Articular chondrocyte of knee joint (primary cell): ENCODE data around the gene TXLNA. TPM values are rescaled to one million over a fixed set of nuclear protein-coding genes. Genes with fewer than 3 reads are reported as not detected.

ENCODE experiments used
- total RNA-seq: library from RNA; depleted of rRNA; stranded (reverse); fragments of >200 nt; gene quantifications from 2 replicates; pipeline ENCODE4 v1.2.3, GENCODE V29; 2012

TXLNA gene
- 126 and 129 TPM in 2 replicates for total RNA-seq

GRCh38 chr1:32179443-32180185, at the start of gene TXLNA:
Gene TXLNA (plus strand): TSS chr1:32179675. CDS start chr1:32180346, 671 bp downstream.

GRCh38 chr1:32200226-32201010, 20.9 kb downstream of the TXLNA start, which contains the start of gene CCDC28B:
Gene CCDC28B (plus strand): TSS chr1:32200595. CDS start chr1:32201936, 1,341 bp downstream.

GRCh38 chr1:32205401-32206370, 26.2 kb downstream of the TXLNA start, which contains the start of gene IQCC:
Gene IQCC (plus strand): TSS chr1:32205671. CDS start chr1:32205682, 11 bp downstream.

GRCh38 chr1:32208891-32209328, 29.4 kb downstream of the TXLNA start, which contains the start of gene DCDC2B:
Gene DCDC2B (plus strand): TSS chr1:32209089. CDS start chr1:32209094, 5 bp downstream.

GRCh38 chr1:32221980-32222755, 42.7 kb downstream of the TXLNA start, which contains the start of the genes EIF3I and TMEM234:
Gene EIF3I (plus strand): TSS chr1:32222407. CDS start chr1:32222442, 35 bp downstream.
Gene TMEM234 (minus strand): TSS chr1:32222353. CDS start chr1:32222322, 31 bp downstream.

GRCh38 chr1:32246888-32247273, 67.4 kb downstream of the TXLNA start, which contains the start of gene FAM167B:
Gene FAM167B (plus strand): TSS chr1:32247222. CDS start chr1:32247422, 200 bp downstream.

Other genes starting within 250 kb of the TXLNA start
- 967 and 989 TPM in 2 replicates for gene PTP4A2, start 241.3 kb upstream of the TXLNA start, total RNA-seq
- 62.9 and 71.6 TPM in 2 replicates for gene KHDRBS1, start 165.8 kb upstream of the TXLNA start, total RNA-seq
- gene TMEM39B, start 106.7 kb upstream of the TXLNA start, total RNA-seq: 7.3 and 8.3 TPM in 2 replicates
- gene KPNA6, start 71.6 kb upstream of the TXLNA start, total RNA-seq: 70.7 and 73.0 TPM in 2 replicates
- gene CCDC28B, start 20.9 kb downstream of the TXLNA start, total RNA-seq: 6.8 and 8.4 TPM in 2 replicates
- 1.2 and 1.7 TPM in 2 replicates for gene IQCC, start 26.0 kb downstream of the TXLNA start, total RNA-seq
- not detected in 2 replicates for gene DCDC2B, start 29.4 kb downstream of the TXLNA start, total RNA-seq
- gene TMEM234, start 42.7 kb downstream of the TXLNA start, total RNA-seq: 19.5 and 23.3 TPM in 2 replicates
- 261 and 313 TPM in 2 replicates for gene EIF3I, start 42.7 kb downstream of the TXLNA start, total RNA-seq
- 1.8 and 3.0 TPM in 2 replicates for gene FAM167B, start 67.5 kb downstream of the TXLNA start, total RNA-seq
- not detected in 2 replicates for gene LCK, start 71.6 kb downstream of the TXLNA start, total RNA-seq
- gene HDAC1, start 112.4 kb downstream of the TXLNA start, total RNA-seq: 62.3 and 64.8 TPM in 2 replicates
- gene MARCKSL1, start 156.6 kb downstream of the TXLNA start, total RNA-seq: 10.1 and 10.2 TPM in 2 replicates
- 1.1 and 1.8 TPM in 2 replicates for gene FAM229A, start 182.8 kb downstream of the TXLNA start, total RNA-seq
- 0.54 and 1.7 TPM in 2 replicates for gene TSSK3, start 182.9 kb downstream of the TXLNA start, total RNA-seq
- gene BSDC1, start 214.8 kb downstream of the TXLNA start, total RNA-seq: 53.4 and 55.7 TPM in 2 replicates